Activated CD4-positive, alpha-beta T cell treated with anti-CD3 and anti-CD28 coated beads, Interleukin-2, amount 50 U/mL, for 48 hours (primary cell): ENCODE measurements around the gene CDK19.
"Not testable (repeated sequence)": the region's sequence is repeated elsewhere in the genome, so short reads cannot be mapped to it uniquely, and the experiment has no call there.

Experiments
- DNase-seq, 2 experiments: peaks; one replicate each; pipeline ENCODE4 v3.0.0-alpha.2; 2020

Gene CDK19

DNA sequence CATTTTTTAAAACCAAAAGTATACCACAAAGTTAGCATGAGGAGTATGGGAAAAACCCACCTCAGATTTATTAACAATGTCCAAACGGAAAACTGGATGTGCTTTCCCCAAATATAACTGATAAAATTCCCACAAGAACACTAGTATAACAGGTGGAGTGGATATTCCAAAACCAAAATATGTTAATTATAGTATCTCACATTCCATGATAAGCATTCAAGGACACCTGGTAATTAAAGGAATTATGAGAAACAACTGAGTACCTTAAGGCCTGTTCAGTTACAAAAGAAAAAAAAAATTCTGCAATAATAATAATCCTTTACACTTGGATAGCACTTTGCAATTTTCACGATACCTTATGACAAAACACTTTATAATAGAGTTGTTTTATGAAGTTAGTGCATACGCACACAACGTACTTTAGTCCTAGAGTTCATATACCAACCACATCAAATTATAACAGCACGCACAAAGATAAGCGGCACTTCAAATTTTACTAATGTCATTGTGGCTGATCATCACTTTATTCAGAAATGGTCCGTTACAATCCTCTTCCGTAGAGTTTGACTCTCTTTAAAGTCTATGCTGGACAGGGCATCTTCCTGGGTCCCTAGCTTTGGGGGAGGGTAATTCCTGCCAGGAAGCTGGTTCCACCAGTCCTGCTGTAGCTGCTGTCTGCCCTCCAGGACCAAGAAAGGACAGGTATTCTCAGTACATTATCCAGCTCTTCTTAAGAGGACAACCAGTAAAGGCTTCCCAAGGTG, 1.7 kb downstream of the CDK19 start:
- DNase-seq, result peak in 1 of 2 experiments; percentile 6

DNA sequence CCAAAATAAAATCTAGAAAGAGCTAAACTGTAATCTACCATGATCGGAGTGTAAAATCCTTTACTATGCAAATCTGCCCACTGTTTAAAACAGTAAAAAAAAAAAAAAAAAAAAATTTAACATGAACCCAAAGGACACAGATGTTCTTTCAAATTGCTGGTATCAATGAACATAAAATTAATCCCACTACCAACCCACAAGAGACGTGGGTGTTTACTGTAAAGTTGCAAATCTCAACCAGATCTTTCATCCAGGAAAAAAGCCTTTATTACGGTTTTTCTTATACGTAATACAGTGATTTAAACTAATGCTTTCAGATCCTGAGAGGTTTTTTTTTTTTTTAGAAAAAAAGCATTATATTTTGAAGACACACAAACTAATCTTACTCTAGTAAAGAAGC, 2.5 kb downstream of the CDK19 start:
- DNase-seq, result no peak

- DNase-seq, result no peak
Measured at GRCh38 chr6:110810896-110811586, 4.2 kb downstream of the CDK19 start.

DNA sequence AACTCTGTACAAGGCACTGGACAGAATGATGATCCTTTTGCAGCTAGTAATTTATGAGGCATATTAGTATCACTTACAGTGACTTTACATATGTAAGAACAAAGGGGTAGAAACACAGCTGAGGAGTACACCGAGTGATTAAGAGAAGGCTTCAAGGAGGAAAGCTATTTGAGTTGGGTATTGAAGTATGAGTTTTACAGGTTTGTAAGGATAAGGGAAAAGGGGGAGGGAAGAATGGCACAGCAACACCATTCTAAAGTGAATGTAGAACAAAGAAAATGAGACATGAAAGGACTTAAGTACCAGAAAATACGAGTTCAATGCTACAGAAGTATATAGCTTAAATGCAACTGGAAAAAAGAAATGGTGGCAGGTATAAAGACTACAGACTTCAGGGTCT, 5.5 kb downstream of the CDK19 start:
- no peak for DNase-seq

DNA sequence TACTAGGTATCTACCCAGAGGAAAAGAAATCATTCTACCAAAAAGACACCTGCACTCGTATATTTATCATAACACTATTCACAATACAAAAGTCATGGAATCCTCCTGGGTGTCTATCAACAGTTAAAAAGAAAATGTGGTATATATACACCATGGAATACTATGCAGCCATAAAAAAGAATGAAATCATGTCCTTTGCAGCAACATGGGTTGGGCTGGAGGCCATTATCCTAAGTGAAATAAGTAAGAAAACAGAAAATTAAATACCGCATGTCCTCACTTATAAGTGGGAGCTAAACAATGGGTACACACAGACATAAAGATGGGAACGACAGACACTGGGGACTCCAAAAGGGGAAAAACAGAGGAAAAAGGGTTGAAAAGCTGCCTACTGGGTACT, 13.1 kb downstream of the CDK19 start:
- not testable (repeated sequence) for DNase-seq

DNA sequence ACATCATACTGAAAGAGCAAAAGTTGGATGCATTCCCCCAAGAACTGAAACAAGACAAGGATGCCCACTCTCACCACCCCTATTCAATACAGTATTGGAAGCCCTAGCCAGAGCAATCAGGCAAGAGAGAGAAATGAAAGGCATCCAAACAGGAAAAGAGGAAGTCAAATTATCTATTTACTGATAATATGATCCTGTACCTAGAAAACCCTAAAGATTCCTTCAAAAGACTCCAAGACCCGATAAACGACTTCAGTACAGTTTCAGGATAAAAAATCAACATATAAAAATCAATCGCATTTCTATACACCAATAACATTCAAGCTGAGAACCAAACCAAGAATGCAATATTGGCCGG, 14.5 kb downstream of the CDK19 start:
- no peak for DNase-seq

- DNase-seq, result no peak
Measured at GRCh38 chr6:110800196-110800838, 15.0 kb downstream of the CDK19 start.

- DNase-seq, result no peak
Measured at GRCh38 chr6:110799655-110800054, 15.6 kb downstream of the CDK19 start.

GRCh38 chr6:110799189-110799588, 16.1 kb downstream of the CDK19 start:
- no peak for DNase-seq

DNA sequence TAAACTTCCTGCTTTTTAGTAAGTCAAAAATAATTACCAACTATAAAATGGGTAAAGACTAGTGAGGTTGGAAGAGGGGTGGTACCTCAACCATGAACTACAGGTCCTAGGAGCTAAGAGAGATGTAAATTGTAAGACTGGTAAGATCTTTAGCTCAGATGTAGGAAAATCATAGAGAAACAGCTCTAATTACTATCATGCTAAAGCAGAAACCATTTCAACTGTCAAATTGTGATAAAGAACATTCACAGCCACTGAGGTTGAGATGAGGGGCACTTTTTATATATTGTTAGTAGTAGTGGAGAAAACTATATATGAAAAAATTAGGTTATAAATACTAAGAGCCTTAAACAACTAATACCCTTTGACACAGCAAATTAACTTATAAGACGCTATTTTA, 20.0 kb downstream of the CDK19 start:
- no peak for DNase-seq

- no peak for DNase-seq
Measured at GRCh38 chr6:110786696-110787095, 28.6 kb downstream of the CDK19 start.

- DNase-seq, result no peak
Measured at GRCh38 chr6:110786271-110786670, 29.0 kb downstream of the CDK19 start.

- DNase-seq, result no peak
Measured at GRCh38 chr6:110784610-110784979, 30.7 kb downstream of the CDK19 start.

DNA sequence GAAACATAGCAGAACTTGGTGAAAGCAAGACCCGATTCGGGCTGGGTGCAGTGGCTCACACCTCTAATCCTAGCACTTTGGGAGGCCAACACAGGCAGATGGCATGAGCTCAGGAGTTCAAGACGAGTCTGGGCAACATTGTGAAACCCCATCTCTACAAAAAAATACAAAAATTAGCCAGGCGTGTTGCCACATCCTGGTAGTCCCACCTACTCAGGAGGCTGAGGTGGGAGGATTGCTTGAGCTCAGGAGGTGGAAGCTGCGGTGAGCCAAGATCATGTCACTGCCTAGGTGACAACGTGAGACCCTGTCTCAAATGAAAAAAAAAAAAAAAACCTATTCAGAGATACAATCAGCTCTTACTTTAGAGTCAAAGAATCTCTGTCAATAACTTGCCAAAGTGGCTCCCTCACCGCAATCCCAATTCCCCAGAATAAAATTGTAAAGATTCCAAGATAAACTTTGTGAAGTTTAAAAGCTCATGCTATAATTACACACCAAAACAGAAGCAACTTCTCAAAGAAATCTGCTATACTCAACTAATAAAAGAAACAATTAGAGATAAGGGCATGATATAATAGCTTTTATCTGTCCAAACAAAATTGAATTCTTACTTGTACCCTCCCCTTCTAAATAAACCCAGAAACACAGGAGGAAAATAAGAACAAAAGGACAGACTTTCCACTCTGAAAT, 33.6 kb downstream of the CDK19 start:
- no peak for DNase-seq

DNA sequence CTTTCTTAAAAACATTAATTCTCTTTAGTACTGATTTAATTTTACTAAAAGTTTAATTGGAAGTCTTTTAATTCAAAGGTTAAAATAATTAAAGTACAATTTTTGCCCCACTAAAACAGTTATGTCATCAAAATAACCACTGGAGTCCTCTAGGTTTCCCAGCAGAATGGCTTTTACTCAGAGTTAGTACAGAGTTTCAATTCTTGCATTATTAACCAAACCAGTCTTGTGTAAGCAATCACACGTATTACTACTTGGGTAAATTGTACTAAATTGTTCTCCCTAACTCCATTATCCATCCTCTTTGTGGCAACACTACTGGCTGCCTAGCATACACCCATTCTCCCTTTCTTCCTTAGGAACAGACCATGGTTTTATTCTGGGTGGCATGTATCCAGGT, 36.9 kb downstream of the CDK19 start:
- DNase-seq, result no peak

GRCh38 chr6:110777636-110778035, 37.6 kb downstream of the CDK19 start:
- no peak for DNase-seq

- DNase-seq, result no peak
Measured at GRCh38 chr6:110776413-110776812, 38.9 kb downstream of the CDK19 start.

- DNase-seq, result no peak
Measured at GRCh38 chr6:110769923-110770322, 45.3 kb downstream of the CDK19 start.

GRCh38 chr6:110768057-110768456, 47.2 kb downstream of the CDK19 start:
- no peak for DNase-seq

DNA sequence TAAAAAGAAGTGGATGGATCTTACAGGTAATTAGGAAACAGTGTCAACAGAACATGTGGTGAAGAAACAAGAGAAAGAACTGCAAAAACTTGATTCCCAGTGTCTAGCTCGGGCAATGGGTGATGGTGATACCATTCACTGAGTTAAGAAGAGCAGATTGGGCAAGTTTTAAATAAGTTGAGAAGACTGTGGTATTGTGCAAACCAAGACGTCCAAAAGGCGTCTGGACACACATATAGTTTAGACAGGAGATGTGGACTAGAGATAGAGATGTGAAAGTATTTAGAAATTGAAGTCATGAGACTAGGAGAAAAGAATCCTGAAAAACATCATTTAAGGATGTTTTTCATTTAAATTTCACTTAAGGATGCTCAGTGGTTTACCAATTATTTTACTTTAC, 53.9 kb downstream of the CDK19 start:
- no peak for DNase-seq

DNA sequence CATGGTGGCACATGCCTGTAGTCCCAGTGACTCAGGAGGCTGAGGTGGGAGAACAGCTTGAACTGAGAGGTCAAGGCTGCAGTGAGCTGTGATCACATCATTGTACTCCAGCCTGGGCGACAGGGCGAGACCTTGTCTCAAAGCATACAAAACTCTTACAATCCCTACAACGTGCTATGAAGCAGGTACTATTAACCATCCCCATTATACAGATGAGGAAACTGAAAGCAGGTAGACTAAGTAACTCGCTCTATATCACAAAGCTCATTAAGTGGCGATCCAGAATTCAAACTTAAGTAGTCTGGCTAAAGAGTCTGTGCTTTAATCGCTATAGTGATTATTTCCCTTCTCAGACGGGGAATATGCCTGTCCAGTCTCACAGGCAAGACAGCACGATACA, 54.7 kb downstream of the CDK19 start:
- no peak for DNase-seq

DNA sequence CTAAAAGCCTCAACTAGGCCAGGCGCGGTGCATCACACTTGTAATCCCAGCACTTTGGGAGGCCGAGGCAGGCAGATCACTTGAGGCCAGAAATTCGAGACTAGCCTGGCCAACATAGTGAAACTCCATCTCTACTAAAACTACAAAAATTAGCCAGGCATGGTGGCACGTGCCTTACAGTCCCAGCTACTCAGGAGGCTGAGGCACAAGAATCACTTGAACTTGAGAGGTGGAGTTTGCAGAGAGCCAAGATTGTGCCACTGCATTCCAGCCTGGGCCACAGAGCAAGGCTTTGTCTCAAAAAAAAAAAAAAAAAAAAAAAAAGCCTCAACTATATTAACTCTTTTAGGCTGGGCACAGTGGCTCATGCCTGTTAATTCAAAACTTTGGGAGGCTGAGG, 55.2 kb downstream of the CDK19 start:
- DNase-seq, result not testable (repeated sequence)

DNA sequence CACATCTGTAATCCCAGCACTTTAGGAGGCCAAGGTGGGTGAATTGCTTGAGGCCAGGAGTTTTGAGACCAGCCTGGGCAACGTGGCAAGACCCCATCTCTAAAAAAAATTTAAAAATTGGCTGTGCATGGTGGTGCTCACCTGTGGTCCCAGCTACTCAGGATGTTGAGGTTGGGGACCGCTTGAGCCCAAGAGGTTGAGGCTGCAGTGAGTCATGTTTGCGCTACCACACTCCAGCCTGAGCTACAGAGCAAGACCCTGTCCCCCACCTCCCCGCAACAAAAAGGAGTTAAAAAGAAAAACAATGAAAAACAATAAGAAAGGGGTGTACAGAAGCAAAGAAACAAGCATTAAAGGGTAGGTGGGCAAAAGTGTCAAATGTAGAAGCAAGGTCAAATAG, 57.3 kb downstream of the CDK19 start:
- no peak for DNase-seq

- DNase-seq, result no peak
Measured at GRCh38 chr6:110756817-110757216, 58.5 kb downstream of the CDK19 start.
